Measurements from ENCODE around the gene FNIP2. TPM values are rescaled to one million over a fixed set of nuclear protein-coding genes. Genes with fewer than 3 reads are reported as not detected.

FNIP2 gene
- total RNA-seq, 2 donors from 2014 or later: 7.7 to 11.5 TPM

DNA sequence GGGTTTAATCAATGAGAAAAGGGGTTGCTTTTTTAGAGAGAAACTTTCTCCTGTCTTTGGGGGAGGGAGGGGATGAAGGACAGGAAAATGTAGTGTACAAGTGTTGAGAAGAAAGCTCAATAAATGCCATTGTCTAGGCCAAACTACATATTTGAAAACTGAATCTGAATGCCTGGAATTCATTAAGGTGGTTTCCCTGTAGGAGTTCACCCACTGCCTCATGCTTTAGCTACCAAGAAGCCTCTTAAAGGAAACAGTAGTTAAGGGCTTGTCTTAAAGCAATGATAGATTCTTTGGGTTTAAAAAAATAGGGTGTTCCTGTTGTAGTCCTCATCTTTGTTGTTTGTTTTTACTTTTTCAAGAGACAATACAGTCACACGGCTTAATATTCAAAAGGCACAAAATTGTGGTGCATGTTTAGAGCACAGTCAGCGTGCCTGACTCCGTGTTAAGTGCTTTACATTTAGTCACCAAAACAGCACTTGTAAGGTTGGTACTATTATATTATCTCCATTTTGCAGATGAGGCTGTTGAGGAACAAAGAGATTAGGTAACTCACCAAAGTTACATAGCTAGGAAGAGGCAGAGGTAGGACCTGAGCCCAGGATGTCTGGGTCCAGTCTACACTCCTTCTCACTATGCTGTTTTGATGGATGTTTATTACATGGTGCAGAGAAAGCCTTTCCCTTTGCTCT, 46.0 kb downstream of the FNIP2 start:
- DNase-seq (no peak), ATAC-seq (no peak)
- H3K9me3 ChIP-seq (ENCODE audit: control insufficient read depth, low read length, poor library complexity, severe bottlenecking): no peaks in the 10 kb centered on the region
- Mint-ChIP-seq H3K27me3 (no peaks in the 10 kb centered on the region), H3K36me3 (ENCODE audit: low read depth) (no peaks in the 10 kb centered on the region), H3K27ac (no peak overlapping the region), H3K4me1 (peaks cover 37% of the 10 kb centered on the region), H3K4me3 (no peak overlapping the region)

GRCh38 chr4:158816955-158817354, 48.1 kb downstream of the FNIP2 start:
- Mint-ChIP-seq H3K27me3 (no peaks in the 10 kb centered on the region), H3K4me1 (peaks cover 36% of the 10 kb centered on the region), H3K36me3 (ENCODE audit: low read depth) (peaks cover 2% of the 10 kb centered on the region), H3K27ac (peak overlapping the region; percentile 14), H3K4me3 (no peak overlapping the region)
- DNase-seq (no peak), ATAC-seq (no peak)
- H3K9me3 ChIP-seq (ENCODE audit: control insufficient read depth, low read length, poor library complexity, severe bottlenecking): no peaks in the 10 kb centered on the region

DNA sequence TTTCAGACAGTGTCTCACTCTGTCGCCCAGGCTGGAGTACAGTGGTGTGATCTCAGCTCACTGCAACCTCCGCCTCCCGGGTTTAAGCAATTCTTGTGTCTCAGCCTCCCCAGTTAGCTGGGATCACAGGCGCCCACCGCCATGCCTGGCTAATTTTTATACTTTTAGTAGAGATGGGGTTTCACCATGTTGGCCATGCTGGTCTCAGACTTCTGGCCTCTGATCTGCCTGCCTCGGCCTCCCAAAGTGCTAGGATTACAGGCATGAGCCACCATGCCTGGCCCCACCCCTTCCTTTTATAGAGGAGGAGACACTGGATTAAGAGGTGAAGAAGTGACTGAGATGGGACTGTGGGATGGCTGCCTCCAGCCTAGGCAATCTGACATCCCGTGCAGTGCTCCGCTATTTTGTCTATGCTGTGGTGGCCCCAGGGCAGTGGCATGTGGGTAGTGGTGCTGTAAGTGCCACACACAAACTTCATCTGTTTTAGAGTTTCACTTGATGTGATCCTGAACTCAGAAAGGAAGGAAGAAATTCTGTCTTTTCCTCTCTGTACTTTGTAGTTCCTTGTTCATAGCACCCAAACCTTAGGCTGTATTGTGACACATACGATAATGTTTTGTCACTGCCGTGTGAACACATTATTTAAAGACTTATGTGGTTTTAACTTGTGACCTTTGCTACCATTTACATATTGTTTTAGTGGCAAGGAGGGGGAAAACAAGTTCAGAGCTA, 48.9 kb downstream of the FNIP2 start:
- H3K27me3 Mint-ChIP-seq: no peaks in the 10 kb centered on the region
- H3K27ac Mint-ChIP-seq: peak overlapping the region; percentile 74
- DNase-seq: no peak
- ATAC-seq: peak; percentile 74
- H3K4me3 Mint-ChIP-seq: no peak overlapping the region
- peaks cover 2% of the 10 kb centered on the region for H3K36me3 Mint-ChIP-seq (ENCODE audit: low read depth)
- H3K4me1 Mint-ChIP-seq: peaks cover 35% of the 10 kb centered on the region
- no peaks in the 10 kb centered on the region for H3K9me3 ChIP-seq (ENCODE audit: control insufficient read depth, low read length, poor library complexity, severe bottlenecking)

DNA sequence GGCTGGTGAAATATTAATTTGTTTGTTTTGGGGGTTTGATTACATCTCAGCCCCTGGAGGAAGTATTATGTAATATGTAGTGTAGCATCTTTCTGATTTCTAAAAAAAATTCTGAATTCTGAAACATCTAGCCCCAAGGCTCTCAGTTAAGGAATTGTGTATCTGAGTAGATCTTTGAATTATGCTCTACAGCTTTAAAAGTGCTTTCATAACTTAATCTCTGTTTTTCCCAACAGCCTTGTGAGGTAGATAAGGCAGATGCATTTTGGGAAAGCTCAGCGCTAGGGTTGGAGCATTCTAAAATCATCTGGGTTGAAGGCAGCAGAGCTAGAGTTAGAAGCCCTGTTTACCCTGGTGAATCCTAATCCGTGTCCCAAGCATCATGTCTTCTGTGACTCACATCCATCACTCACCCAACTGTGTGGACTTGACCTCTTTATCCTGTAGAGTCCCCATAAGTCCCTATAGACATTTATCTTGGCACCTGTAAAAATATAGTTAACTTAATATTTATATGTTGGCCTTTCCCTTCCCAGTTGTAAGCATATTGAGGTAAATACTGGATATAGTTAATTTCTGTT, 49.8 kb downstream of the FNIP2 start:
- ATAC-seq (no peak), DNase-seq (no peak)
- no peaks in the 10 kb centered on the region for H3K9me3 ChIP-seq (ENCODE audit: control insufficient read depth, low read length, poor library complexity, severe bottlenecking)
- H3K36me3 Mint-ChIP-seq (ENCODE audit: low read depth): peaks cover 2% of the 10 kb centered on the region
- H3K4me1 Mint-ChIP-seq: peaks cover 31% of the 10 kb centered on the region
- H3K27me3 Mint-ChIP-seq: no peaks in the 10 kb centered on the region
- no peak overlapping the region for H3K4me3 Mint-ChIP-seq
- H3K27ac Mint-ChIP-seq: peak overlapping the region; percentile 74

GRCh38 chr4:158819942-158820786, 51.3 kb downstream of the FNIP2 start:
- no peak for ATAC-seq
- no peaks in the 10 kb centered on the region for H3K9me3 ChIP-seq (ENCODE audit: control insufficient read depth, low read length, poor library complexity, severe bottlenecking)
- Mint-ChIP-seq H3K27me3 (no peaks in the 10 kb centered on the region), H3K4me1 (peaks cover 40% of the 10 kb centered on the region), H3K4me3 (peak overlapping the region; percentile 25), H3K27ac (peak overlapping the region; percentile 54), H3K36me3 (ENCODE audit: low read depth) (peaks cover 4% of the 10 kb centered on the region)
- no peak for DNase-seq

GRCh38 chr4:158821228-158821971, 52.6 kb downstream of the FNIP2 start:
- Mint-ChIP-seq H3K4me1 (peaks cover 52% of the 10 kb centered on the region), H3K27ac (peak overlapping the region; percentile 29), H3K27me3 (no peaks in the 10 kb centered on the region), H3K4me3 (peak overlapping the region; percentile 25), H3K36me3 (ENCODE audit: low read depth) (peaks cover 4% of the 10 kb centered on the region)
- no peaks in the 10 kb centered on the region for H3K9me3 ChIP-seq (ENCODE audit: control insufficient read depth, low read length, poor library complexity, severe bottlenecking)
- no peak for DNase-seq
- no peak for ATAC-seq

- peaks cover 56% of the 10 kb centered on the region for H3K4me1 Mint-ChIP-seq
- no peaks in the 10 kb centered on the region for H3K9me3 ChIP-seq (ENCODE audit: control insufficient read depth, low read length, poor library complexity, severe bottlenecking)
- no peaks in the 10 kb centered on the region for H3K27me3 Mint-ChIP-seq
- no peak for DNase-seq
- no peak for ATAC-seq
- H3K4me3 Mint-ChIP-seq: no peak overlapping the region
- peaks cover 4% of the 10 kb centered on the region for H3K36me3 Mint-ChIP-seq (ENCODE audit: low read depth)
- H3K27ac Mint-ChIP-seq: no peak overlapping the region
Observed at GRCh38 chr4:158822348-158822747, 53.5 kb downstream of the FNIP2 start.

- Mint-ChIP-seq H3K36me3 (ENCODE audit: low read depth) (peaks cover 4% of the 10 kb centered on the region), H3K27ac (no peak overlapping the region), H3K4me1 (peaks cover 52% of the 10 kb centered on the region), H3K27me3 (no peaks in the 10 kb centered on the region), H3K4me3 (no peak overlapping the region)
- ATAC-seq (no peak), DNase-seq (no peak)
- no peaks in the 10 kb centered on the region for H3K9me3 ChIP-seq (ENCODE audit: control insufficient read depth, low read length, poor library complexity, severe bottlenecking)
Observed at GRCh38 chr4:158823461-158823873, 54.6 kb downstream of the FNIP2 start.

- ATAC-seq (no peak), DNase-seq (no peak)
- Mint-ChIP-seq H3K36me3 (ENCODE audit: low read depth) (peaks cover 8% of the 10 kb centered on the region), H3K27me3 (no peaks in the 10 kb centered on the region), H3K4me3 (peak overlapping the region; percentile 37), H3K27ac (peak overlapping the region; percentile 90), H3K4me1 (peaks cover 55% of the 10 kb centered on the region)
- H3K9me3 ChIP-seq (ENCODE audit: control insufficient read depth, low read length, poor library complexity, severe bottlenecking): no peaks in the 10 kb centered on the region
Observed at GRCh38 chr4:158824425-158825274, 55.8 kb downstream of the FNIP2 start.

DNA sequence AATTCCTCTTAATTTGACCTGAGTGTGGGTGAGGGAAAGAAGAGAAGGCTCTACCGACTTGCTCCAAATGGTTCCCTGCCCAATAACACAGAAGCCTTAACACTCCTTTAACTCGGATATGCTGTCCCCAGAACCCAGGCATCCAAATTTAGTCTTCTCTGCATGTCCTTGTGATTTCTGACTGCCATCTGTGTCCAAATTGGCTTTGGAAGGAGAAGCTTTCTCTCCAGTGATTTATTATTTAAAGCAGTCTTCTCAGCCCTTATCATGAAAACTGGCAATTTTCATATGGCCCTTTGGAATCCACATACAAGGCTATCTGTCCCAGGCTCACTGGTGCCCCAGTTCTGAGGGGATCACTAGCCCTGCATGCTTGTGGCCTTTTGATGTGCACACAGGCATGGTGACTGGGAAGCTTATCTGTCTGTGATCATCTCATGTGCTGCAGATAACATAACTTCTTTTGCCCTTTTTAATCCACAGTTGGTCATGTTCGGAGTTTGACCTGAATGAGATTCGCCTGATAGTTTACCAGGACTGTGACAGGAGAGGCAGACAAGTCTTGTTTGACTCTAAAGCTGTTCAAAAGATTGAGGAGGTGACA, 56.7 kb downstream of the FNIP2 start:
- no peak for ATAC-seq
- no peak for DNase-seq
- H3K9me3 ChIP-seq (ENCODE audit: control insufficient read depth, low read length, poor library complexity, severe bottlenecking): no peaks in the 10 kb centered on the region
- Mint-ChIP-seq H3K27ac (peak overlapping the region; percentile 90), H3K4me1 (peaks cover 46% of the 10 kb centered on the region), H3K36me3 (ENCODE audit: low read depth) (peaks cover 12% of the 10 kb centered on the region), H3K27me3 (no peaks in the 10 kb centered on the region), H3K4me3 (peak overlapping the region; percentile 80)

- H3K9me3 ChIP-seq (ENCODE audit: control insufficient read depth, low read length, poor library complexity, severe bottlenecking): no peaks in the 10 kb centered on the region
- ATAC-seq (peak; percentile 24), DNase-seq (no peak)
- H3K4me3 Mint-ChIP-seq: peak overlapping the region; percentile 80
- peaks cover 44% of the 10 kb centered on the region for H3K4me1 Mint-ChIP-seq
- H3K27ac Mint-ChIP-seq: peak overlapping the region; percentile 90
- peaks cover 15% of the 10 kb centered on the region for H3K36me3 Mint-ChIP-seq (ENCODE audit: low read depth)
- no peaks in the 10 kb centered on the region for H3K27me3 Mint-ChIP-seq
Observed at GRCh38 chr4:158826057-158826456, 57.2 kb downstream of the FNIP2 start.
